Measurements from ENCODE around the gene N4BP2L2. TPM values are rescaled to one million over a fixed set of nuclear protein-coding genes. Genes with fewer than 3 reads are reported as not detected.
"Not testable (repeated sequence)": the region's sequence is repeated elsewhere in the genome, so short reads cannot be mapped to it uniquely, and the experiment has no call there.

N4BP2L2 gene
- total RNA-seq, 1 experiment from 2014 or later: 96.8 TPM

GRCh38 chr13:32582281-32582680 lies 43.7 kb upstream of the N4BP2L2 start:
- ChIA-PET POLR2A (ENCODE audit: low non-redundant PET) (no interaction called here), CTCF (interaction anchor here (0.6 kb wide), 1 partner anchor 672 kb away, joined by 3 read pairs; no protein-coding TSS in a partner anchor)
- no peak for TF ChIP-seq EZH2 (IDR thresholded peaks at IDR 0.05; ENCODE audit: borderline replicate concordance, low read depth, low read length, poor library complexity, severe bottlenecking)
- TF ChIP-seq, protein P1, sequence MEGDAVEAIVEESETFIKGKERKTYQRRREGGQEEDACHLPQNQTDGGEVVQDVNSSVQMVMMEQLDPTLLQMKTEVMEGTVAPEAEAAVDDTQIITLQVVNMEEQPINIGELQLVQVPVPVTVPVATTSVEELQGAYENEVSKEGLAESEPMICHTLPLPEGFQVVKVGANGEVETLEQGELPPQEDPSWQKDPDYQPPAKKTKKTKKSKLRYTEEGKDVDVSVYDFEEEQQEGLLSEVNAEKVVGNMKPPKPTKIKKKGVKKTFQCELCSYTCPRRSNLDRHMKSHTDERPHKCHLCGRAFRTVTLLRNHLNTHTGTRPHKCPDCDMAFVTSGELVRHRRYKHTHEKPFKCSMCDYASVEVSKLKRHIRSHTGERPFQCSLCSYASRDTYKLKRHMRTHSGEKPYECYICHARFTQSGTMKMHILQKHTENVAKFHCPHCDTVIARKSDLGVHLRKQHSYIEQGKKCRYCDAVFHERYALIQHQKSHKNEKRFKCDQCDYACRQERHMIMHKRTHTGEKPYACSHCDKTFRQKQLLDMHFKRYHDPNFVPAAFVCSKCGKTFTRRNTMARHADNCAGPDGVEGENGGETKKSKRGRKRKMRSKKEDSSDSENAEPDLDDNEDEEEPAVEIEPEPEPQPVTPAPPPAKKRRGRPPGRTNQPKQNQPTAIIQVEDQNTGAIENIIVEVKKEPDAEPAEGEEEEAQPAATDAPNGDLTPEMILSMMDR (conservative IDR thresholded peaks at IDR 0.05; ENCODE audit: low read depth, low read length): no peak
- Histone ChIP-seq H3K4me3 (ENCODE audit: low read depth, low read length, poor library complexity, severe bottlenecking) (no peak overlapping the region), H3K27ac (ENCODE audit: low read depth, low read length, poor library complexity, severe bottlenecking) (no peak overlapping the region), H3K9me3 (ENCODE audit: low read depth, low read length, poor library complexity, severe bottlenecking) (peaks cover 3% of the 10 kb centered on the region), H3K4me1 (ENCODE audit: insufficient read depth, low read length, poor library complexity, severe bottlenecking) (no peaks in the 10 kb centered on the region), H3K36me3 (ENCODE audit: insufficient read depth, low read length, poor library complexity, severe bottlenecking) (no peaks in the 10 kb centered on the region), H3K27me3 (replicated peaks; ENCODE audit: insufficient read depth, low read depth, low read length, poor library complexity) (no peaks in the 10 kb centered on the region)
- intact Hi-C loops (cut with micrococcal nuclease; ENCODE audit: unreplicated experiment): loop anchor here (5.0 to 10.0 kb wide), 3 partner anchors 593 to 865 kb away; no protein-coding TSS in a partner anchor
- DNase-seq (ENCODE audit: low spot score): no peak
- BruUV-seq (replicated peaks): no TSS peak

DNA sequence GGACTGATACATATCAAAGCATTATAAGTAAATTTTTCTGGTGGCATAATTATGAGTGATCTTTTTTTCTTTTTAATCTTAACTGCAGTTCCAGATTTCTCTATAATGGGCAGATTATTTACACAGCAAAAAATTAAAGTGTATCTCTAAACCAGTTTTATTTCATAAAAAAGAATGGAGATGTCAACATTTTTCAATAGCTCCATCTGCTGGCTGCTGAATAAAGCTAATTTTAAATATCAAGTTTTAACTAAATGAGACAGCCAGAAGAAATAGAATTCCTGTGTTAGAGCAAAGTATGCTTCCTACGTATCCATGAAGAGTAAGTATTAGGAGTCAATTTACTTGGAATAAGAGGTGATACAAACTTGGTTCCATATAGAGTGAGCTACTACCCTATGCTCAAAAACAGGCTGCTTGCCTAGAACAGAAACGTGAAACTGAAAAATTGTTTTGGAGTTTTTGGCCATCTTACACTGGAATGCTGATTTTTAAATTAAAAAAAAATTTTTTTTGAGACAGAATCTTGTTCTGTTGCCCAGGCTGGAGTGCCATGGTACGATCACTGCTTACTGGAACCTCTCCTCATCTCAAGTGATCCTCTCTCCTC lies 42.7 kb upstream of the N4BP2L2 start:
- no TSS peak for BruUV-seq (replicated peaks)
- POLR2A ChIA-PET (ENCODE audit: low non-redundant PET): no interaction called here
- Histone ChIP-seq H3K27me3 (replicated peaks; ENCODE audit: insufficient read depth, low read depth, low read length, poor library complexity) (no peaks in the 10 kb centered on the region), H3K4me3 (ENCODE audit: low read depth, low read length, poor library complexity, severe bottlenecking) (no peak overlapping the region), H3K36me3 (ENCODE audit: insufficient read depth, low read length, poor library complexity, severe bottlenecking) (no peaks in the 10 kb centered on the region), H3K4me1 (ENCODE audit: insufficient read depth, low read length, poor library complexity, severe bottlenecking) (no peaks in the 10 kb centered on the region), H3K27ac (ENCODE audit: low read depth, low read length, poor library complexity, severe bottlenecking) (no peak overlapping the region), H3K9me3 (ENCODE audit: low read depth, low read length, poor library complexity, severe bottlenecking) (peaks cover 6% of the 10 kb centered on the region)
- DNase-seq (ENCODE audit: low spot score): peak; percentile 54
- intact Hi-C loops (cut with micrococcal nuclease; ENCODE audit: unreplicated experiment): loop anchor here (2.0 to 10.0 kb wide), 4 partner anchors 562 to 866 kb away; no protein-coding TSS in a partner anchor
- CTCF ChIA-PET: interaction anchor here (0.6 to 1.4 kb wide), 7 partner anchors 9 to 671 kb away, joined by 3 to 6 read pairs (median 4); no protein-coding TSS in a partner anchor
- TF ChIP-seq, protein P1 (conservative IDR thresholded peaks at IDR 0.05; ENCODE audit: low read depth, low read length): peak; percentile 70
- no peak for TF ChIP-seq EZH2 (IDR thresholded peaks at IDR 0.05; ENCODE audit: borderline replicate concordance, low read depth, low read length, poor library complexity, severe bottlenecking)

GRCh38 chr13:32577032-32577431 lies 38.4 kb upstream of the N4BP2L2 start:
- POLR2A ChIA-PET (ENCODE audit: low non-redundant PET): no interaction called here
- H3K27me3 ChIP-seq (replicated peaks; ENCODE audit: insufficient read depth, low read depth, low read length, poor library complexity): no peaks in the 10 kb centered on the region
- CTCF ChIA-PET: no interaction called here
- no peaks in the 10 kb centered on the region for H3K4me1 ChIP-seq (ENCODE audit: insufficient read depth, low read length, poor library complexity, severe bottlenecking)
- H3K4me3 ChIP-seq (ENCODE audit: low read depth, low read length, poor library complexity, severe bottlenecking): no peak overlapping the region
- DNase-seq (ENCODE audit: low spot score): no peak
- H3K27ac ChIP-seq (ENCODE audit: low read depth, low read length, poor library complexity, severe bottlenecking): no peak overlapping the region
- no peaks in the 10 kb centered on the region for H3K36me3 ChIP-seq (ENCODE audit: insufficient read depth, low read length, poor library complexity, severe bottlenecking)
- BruUV-seq (replicated peaks): no TSS peak
- intact Hi-C loops (cut with micrococcal nuclease; ENCODE audit: unreplicated experiment): no loop called here
- peaks cover 6% of the 10 kb centered on the region for H3K9me3 ChIP-seq (ENCODE audit: low read depth, low read length, poor library complexity, severe bottlenecking)
- TF ChIP-seq EZH2 (IDR thresholded peaks at IDR 0.05; ENCODE audit: borderline replicate concordance, low read depth, low read length, poor library complexity, severe bottlenecking): no peak
- TF ChIP-seq, protein P1 (conservative IDR thresholded peaks at IDR 0.05; ENCODE audit: low read depth, low read length): no peak

DNA sequence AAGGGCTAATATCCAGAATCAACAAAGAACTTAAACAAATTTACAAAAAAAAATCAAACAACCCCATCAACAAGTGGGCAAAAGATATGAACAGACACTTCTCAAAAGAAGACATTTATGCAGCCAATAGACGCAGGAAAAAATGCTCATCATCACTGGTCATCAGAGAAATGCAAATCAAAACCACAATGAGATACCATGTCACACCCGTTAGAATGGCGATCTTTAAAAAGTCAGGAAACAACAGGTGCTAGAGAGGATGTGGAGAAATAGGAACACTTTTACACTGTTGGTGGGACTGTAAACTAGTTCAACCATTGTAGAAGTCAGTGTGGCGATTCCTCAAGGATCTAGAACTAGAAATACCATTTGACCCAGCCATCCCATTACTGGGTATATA lies 37.1 kb upstream of the N4BP2L2 start:
- H3K27me3 ChIP-seq (replicated peaks; ENCODE audit: insufficient read depth, low read depth, low read length, poor library complexity); intact Hi-C loops (cut with micrococcal nuclease; ENCODE audit: unreplicated experiment); H3K36me3 ChIP-seq (ENCODE audit: insufficient read depth, low read length, poor library complexity, severe bottlenecking); H3K4me3 ChIP-seq (ENCODE audit: low read depth, low read length, poor library complexity, severe bottlenecking); POLR2A ChIA-PET (ENCODE audit: low non-redundant PET); CTCF ChIA-PET; BruUV-seq (replicated peaks); DNase-seq (ENCODE audit: low spot score); H3K9me3 ChIP-seq (ENCODE audit: low read depth, low read length, poor library complexity, severe bottlenecking); H3K27ac ChIP-seq (ENCODE audit: low read depth, low read length, poor library complexity, severe bottlenecking); H3K4me1 ChIP-seq (ENCODE audit: insufficient read depth, low read length, poor library complexity, severe bottlenecking): not testable (repeated sequence)

DNA sequence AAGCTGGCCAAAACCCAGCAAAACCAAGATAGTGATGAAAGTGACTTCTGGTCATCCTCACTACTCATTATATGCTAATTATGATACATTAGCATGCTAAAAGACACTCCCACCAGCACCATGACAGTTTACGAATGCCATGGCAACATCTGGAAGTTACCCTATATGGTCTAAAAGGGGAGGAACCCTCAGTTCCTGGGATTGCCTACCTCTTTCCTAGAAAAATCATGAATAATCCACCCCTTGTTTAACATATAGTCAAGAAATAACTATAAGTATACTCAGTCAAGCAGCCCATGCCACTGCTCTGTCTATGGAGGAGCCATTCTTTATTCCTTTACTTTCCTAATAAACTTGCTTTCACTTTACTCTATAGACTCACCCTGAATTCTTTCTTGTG lies 22.2 kb upstream of the N4BP2L2 start:
- H3K36me3 ChIP-seq (ENCODE audit: insufficient read depth, low read length, poor library complexity, severe bottlenecking); DNase-seq (ENCODE audit: low spot score); POLR2A ChIA-PET (ENCODE audit: low non-redundant PET); intact Hi-C loops (cut with micrococcal nuclease; ENCODE audit: unreplicated experiment); H3K4me1 ChIP-seq (ENCODE audit: insufficient read depth, low read length, poor library complexity, severe bottlenecking); CTCF ChIA-PET; H3K27me3 ChIP-seq (replicated peaks; ENCODE audit: insufficient read depth, low read depth, low read length, poor library complexity); BruUV-seq (replicated peaks); H3K9me3 ChIP-seq (ENCODE audit: low read depth, low read length, poor library complexity, severe bottlenecking); H3K4me3 ChIP-seq (ENCODE audit: low read depth, low read length, poor library complexity, severe bottlenecking); H3K27ac ChIP-seq (ENCODE audit: low read depth, low read length, poor library complexity, severe bottlenecking): not testable (repeated sequence)

All from A673 (cell line).